Endothelial cell of hepatic sinusoid (primary cell): ENCODE results near the gene CMSS1.
"Not testable (repeated sequence)": the region's sequence is repeated elsewhere in the genome, so short reads cannot be mapped to it uniquely, and the experiment has no call there.

ENCODE experiments used
- in situ Hi-C: cut with HindIII; loops from 2 replicates; pipeline ENCODE4 v1.10.0; 2017; ENCODE audit warnings: low sequenced_read_pairs

CMSS1 gene

GRCh38 chr3:99810403-99810802, 7.3 kb upstream of the CMSS1 start:
- in situ Hi-C loops = no loop called here

DNA sequence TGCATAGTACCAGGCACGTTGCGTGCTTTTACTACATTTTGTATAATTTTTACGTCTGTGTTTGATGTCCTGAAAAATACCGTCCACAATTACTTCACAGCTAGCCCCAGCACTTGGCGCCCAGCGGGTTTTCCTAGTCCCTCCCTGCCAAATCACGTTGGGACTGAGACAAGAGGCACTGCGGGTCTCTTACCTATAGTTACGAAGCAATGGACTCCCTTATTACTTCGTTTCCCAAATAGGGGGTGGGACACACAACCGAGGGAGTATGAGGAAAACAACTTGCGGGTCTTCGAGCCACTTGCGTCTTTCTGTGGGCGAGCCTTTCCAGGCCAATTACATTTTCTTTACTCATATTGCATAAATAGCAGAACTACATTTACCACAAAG, 620 bp upstream of the CMSS1 start:
- in situ Hi-C loops = no loop called here

DNA sequence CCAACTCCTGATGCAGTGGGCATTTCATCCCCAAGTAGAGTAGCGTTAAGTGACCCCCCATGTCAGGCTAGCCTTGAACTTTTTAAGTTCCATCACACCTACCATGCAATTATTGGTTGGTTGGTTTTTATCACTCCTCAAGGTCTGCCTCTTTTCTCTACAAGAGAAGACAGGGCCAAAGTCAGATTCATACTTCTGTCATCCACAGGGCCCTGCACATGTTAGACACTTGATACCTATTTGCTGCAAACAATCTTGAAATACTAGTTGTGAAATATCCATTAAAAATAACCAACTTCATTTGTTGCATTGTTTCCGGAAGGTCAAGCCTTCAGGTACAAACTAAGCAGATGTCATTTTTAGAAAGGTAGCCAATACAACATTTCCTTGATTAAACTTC, 1.2 kb downstream of the CMSS1 start:
- in situ Hi-C loops = no loop called here

DNA sequence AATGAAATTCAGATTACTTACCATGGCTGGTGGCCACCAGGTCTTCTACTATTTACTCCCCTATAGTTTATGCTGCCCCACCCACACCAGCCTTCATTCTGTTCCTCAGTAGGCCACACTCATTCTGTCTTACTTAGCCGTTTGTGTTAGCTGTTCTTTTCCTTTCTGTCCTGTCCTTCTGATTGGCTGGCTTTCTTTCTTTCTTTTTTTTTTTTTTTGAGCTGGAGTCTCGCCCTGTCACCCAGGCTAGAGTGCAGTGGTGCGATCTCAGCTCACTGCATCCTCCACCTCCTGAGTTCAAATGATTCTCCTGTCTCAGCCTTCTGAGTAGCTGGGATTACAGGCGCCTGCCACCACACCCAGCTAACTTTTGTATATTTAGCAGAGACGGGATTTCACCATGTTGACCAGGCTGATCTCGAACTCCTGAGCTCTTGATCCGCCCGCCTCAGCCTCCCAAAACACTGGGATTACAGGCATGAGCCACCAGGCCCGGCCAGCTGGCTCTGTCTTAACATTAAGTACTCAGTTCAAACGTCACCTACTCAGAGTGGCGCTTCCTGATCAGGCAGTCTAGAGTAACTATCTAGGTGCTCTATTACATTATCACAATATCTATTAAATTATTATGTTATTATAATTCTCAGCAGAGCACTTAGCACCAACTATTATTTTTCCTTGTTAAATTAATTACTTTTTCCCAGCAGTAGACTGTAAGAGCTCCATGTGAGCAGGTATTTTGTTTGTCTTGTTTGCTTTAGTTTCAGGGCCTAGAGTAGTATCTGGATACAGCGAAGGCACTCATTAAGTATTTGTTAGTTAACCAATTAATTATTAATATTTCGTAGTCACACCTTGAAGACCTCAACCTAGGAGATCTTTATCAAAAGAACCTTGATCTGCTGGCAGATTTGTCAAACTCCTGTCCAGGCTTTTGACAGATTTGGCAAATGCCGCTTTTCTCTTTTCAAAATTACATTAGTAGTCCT, 6.4 kb downstream of the CMSS1 start:
- in situ Hi-C loops = no loop called here

GRCh38 chr3:99825004-99825640, 7.5 kb downstream of the CMSS1 start:
- in situ Hi-C loops = no loop called here

GRCh38 chr3:99829844-99830243, 12.2 kb downstream of the CMSS1 start:
- in situ Hi-C loops = no loop called here

DNA sequence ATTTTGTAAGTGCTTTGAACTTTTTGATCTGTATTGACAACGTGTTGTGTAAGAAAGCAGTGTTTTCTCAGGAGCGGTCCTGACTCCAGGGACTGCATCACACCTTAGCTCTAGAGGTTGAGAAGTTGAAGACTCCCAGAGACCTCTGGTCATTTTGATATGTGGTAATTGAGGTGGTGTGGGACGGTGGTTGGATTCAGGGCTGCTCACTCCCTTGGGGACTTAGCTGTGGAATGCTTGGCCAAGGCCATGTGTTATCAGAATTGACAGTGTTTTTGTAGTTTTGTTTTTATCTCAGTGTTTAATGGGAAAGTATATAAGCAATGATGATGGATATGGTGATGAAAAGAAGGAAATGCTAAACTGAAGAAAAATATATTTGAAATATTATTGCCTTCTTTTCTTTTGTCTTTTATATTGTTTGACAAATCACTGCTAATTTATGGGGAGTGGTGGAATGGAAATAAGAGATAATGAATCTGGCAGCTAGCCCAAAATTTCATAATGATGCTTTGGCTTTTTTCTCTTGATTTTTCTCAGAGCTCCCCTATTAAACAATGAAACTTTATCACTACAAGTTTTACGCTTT, 16.0 kb downstream of the CMSS1 start:
- in situ Hi-C loops = no loop called here

DNA sequence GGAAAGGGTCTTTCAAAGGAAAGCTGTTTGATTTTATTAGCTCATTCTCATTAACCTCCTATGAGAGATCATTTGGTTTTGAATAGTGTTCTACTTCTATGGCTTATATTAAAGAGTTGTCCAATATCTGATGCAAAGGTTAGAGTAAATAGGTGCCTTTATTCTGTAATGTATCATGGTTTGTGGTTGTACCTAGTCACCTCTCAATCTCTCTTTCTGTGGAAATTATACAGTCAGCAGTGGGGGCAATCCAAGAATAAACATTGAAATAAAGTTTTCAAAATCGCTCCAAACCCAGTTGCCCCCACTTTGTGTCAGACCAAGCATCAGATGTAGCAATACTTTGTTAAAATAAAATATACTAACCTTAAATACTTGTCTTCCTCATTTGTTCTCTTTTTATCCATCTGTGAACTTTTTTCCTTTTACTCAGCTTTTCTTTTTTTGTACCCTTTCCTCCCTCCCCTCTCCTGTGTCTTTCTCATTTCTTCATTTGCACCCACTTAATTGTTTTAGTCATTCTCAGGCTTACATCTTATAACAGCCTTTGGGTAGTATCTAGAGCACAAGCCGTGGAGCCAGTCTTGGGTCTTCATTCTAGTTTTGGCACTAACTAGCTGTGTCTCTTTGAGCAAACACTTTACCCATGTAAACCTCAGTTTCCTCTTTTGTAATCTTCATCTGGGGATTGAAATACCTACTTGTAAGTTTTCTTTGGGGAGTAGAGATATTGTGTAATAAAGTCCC, 16.7 kb downstream of the CMSS1 start:
- in situ Hi-C loops = no loop called here

GRCh38 chr3:99836681-99837080, 19.0 kb downstream of the CMSS1 start:
- in situ Hi-C loops = no loop called here

DNA sequence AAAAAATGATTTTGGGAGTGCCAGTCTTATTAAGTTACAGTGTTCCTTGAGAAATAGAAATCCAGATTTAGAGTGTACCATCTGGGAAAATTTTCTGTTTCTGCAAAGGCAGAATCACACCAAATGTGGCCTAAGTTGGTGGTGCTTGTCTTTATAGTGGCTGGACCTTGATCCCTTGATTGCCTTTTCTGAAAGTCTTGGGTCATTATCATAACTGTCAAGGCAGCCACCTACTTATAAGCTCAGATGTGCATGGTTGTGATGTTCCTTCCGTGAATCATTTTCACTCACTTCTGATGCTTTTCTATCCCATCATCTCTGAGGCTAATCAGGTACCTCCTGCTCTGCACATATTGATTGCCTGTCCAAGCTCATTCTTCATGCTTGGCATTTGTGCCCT, 20.1 kb downstream of the CMSS1 start:
- in situ Hi-C loops = no loop called here

- in situ Hi-C loops = no loop called here
Observed at GRCh38 chr3:99838755-99839154, 21.1 kb downstream of the CMSS1 start.

GRCh38 chr3:99839613-99840012, 22.0 kb downstream of the CMSS1 start:
- in situ Hi-C loops = no loop called here

DNA sequence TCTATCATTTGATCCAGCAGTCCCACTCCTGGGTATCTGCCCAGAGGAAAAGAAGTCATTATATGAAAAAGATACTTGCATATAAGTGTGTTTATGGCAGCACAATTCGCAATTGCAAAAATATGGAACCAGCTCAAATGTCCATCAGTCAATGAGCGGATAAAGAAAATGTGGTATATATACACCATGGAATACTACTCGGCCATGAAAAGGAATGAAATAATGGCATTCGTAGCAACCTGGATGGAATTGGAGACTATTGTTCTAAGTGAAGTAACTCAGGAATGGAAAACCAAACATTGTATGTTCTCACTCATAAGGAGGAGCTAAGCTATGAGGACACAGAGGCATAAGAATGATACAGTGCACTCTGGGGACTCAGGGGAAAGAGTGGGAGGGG, 24.3 kb downstream of the CMSS1 start:
- in situ Hi-C loops = not testable (repeated sequence)

DNA sequence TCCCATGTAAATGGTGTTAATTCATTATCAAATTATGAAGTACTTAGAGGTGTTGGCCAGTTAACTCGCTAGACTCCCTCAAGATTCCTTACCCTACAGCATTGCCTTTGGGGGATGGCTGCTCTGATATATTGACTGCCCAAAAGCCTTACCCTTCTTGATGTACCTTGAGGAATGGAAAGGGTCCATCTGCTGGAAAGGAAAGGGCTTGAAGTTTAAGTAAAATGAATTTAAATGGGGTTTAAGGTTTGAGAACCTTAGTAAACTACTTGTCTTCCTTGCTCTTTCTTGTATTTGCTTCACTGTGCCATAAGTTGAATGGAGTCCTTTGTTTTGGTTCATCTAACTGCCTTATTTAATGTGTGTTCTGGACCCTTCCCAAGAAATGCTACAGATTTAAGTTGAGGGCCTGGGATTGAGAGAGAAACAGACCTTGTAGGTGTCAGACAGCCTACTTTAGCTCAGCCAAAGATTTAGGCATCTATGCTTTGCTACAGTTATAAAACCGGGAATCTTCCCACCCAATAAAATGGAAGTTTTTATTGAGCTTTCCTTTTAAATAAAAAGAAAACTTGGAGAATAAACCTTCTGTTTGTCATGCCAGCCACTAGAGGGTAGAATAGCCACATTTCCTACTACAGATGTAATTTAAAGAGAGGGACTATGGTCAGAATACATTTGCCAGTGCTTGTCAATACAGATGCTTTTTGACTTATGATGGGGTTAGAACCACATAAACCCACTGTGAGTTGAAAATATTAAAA, 25.3 kb downstream of the CMSS1 start:
- in situ Hi-C loops = no loop called here

DNA sequence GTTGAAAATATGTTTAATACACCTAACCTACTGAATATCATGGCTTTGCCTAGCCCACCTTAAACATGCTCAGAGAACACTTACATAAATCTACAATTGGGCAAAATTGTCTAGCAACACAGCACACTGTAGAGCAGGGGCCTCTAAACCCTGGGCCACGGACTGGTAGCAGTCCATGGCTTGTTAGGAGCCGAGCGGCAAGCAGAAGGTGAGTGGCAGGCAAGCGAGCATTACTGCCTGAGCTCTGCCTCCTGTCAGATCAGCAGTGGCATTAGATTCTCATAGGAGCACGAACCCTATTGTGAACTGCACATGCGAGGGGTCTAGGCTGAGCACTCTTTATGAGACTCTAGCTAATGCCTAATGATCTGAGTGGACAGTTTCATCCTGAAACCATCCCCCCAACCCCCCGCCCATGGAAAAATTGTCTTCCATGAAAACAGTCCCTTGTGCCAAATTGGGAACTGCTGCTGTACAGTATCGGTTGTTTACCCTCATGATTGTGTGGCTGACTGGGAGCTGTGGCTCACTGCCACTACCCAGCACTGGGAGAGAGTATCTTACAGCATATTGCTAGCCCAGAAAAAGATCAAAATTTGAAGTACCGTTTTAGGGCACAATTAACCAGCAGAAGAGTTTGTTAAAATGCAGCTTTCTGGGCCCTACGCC, 26.1 kb downstream of the CMSS1 start:
- in situ Hi-C loops = no loop called here

DNA sequence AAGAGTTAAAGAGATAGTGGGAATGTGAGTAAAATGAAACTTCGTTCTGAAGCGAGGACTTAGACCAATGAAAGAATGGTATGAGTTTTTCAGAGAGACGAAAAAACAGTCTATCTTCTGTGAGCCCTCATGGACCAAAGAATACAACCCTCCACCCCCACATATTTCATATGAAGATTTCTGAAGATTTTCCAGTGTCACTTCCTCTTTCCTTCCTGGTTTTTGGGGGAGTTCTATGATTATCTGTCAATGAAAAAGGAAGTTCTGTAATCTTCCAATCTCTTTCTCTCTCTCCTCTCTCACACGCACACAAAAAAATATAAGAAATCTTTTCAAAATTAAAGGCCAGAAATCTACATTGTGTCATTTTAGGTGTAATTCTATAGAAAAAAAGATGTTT, 27.7 kb downstream of the CMSS1 start:
- in situ Hi-C loops = no loop called here

- in situ Hi-C loops = no loop called here
Observed at GRCh38 chr3:99845999-99846398, 28.3 kb downstream of the CMSS1 start.

DNA sequence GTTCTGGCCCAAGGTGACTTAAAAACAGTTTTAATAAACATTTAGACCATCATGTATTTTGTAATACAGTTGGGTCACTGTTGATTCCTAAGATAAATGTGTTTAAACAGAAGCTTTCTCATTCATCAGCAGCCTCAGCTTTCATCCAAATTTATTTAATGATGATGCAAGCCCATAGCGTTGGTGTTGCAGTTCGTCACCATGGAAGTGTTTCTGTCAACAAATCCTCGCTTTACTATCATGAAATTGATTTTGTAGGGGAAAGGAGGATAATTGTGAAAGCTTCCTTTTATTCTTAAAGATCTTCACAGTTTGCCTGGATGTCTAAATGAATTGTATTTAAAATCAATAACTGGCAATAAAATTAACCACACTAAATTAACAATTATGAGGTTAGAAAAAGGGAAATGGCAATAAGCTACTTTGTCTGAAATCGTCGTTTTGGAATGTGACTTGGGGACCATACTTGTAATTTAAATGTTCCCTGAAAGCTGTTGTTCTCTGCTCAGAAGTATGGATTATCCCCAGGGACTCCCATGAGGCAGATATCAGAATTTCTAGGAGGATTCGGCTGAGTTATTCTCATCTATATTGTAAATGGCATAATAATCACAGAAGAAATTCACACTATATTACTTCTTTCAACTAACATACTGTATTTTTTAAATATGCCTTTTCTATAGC, 29.0 kb downstream of the CMSS1 start:
- in situ Hi-C loops = no loop called here

DNA sequence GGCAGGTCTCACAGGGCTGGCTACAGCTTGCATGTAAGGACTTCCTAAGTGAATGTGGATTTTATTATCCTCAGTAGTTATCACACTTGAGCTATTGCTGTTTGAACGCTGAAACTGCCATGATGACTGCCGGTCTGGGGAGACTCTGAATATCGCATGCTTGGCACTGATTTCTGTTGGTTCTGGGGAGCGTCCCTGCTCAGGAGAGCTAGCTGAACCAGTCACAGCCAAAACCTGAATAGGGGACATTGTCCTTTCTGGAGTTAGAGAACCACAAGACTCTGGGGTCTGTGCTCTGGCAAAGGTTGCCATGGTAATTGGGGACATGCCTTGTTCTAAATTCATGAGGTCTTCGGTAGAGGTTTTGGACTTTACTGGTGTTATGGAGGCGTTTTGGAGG, 30.8 kb downstream of the CMSS1 start:
- in situ Hi-C loops = no loop called here
